H1 (cell line): ENCODE measurements around the gene ZNF226. TPM values are rescaled to one million over a fixed set of nuclear protein-coding genes. Genes with fewer than 3 reads are reported as not detected.

Experiments used
- BACH1 ChIP-seq: IDR thresholded peaks from 2 replicates; pipeline ENCODE4 v1.6.1; 2012; ENCODE audit warnings: low read length, improper control_type of control experiment
- BRCA1 ChIP-seq: IDR thresholded peaks from 2 replicates; pipeline ENCODE4 v1.6.1; 2012; ENCODE audit warnings: low read depth, low read length, improper control_type of control experiment
- CHD7 ChIP-seq: fragments of 300-600 bp; sonication (generic); IDR thresholded peaks from 2 replicates; pipeline ENCODE4 v1.7.1; 2012; ENCODE audit warnings: low read length, moderate library complexity, mild to moderate bottlenecking, inconsistent platforms; ENCODE audit not compliant: insufficient replicate concordance
- EZH2 ChIP-seq: fragments of 200-600 bp; sonication (generic); IDR thresholded peaks from 2 replicates; pipeline ENCODE4 v1.7.1; 2012; ENCODE audit warnings: low read depth, mild to moderate bottlenecking, moderate library complexity, low read length, inconsistent platforms; ENCODE audit not compliant: severe bottlenecking
- JUND ChIP-seq: IDR thresholded peaks from 2 replicates; pipeline ENCODE4 v1.6.1; 2011; ENCODE audit warnings: mild to moderate bottlenecking, improper control_type of control experiment, low read length
- POLR2AphosphoS5 ChIP-seq: IDR thresholded peaks from 2 replicates; pipeline ENCODE4 v1.6.1; 2011; ENCODE audit warnings: low read depth, low read length
- RBBP5 ChIP-seq: IDR thresholded peaks from 2 replicates; pipeline ENCODE4 v1.7.1; 2012; ENCODE audit warnings: low read depth, mild to moderate bottlenecking, inconsistent platforms, low read length, moderate library complexity, borderline replicate concordance
- RXRA ChIP-seq: IDR thresholded peaks from 2 replicates; pipeline ENCODE4 v1.6.1; 2011; ENCODE audit warnings: low read depth, mild to moderate bottlenecking, low read length, moderate library complexity; ENCODE audit not compliant: insufficient read depth
- TAF1 ChIP-seq: IDR thresholded peaks from 2 replicates; pipeline ENCODE4 v1.6.1; 2011; ENCODE audit warnings: mild to moderate bottlenecking, low read depth, low read length
- TAF7 ChIP-seq: optimal IDR thresholded peaks from 2 replicates; pipeline ENCODE3; 2011; ENCODE audit warnings: low read depth, mild to moderate bottlenecking, inconsistent platforms, low read length, moderate library complexity, borderline replicate concordance
- TBP ChIP-seq: IDR thresholded peaks from 2 replicates; pipeline ENCODE4 v1.6.1; 2011; ENCODE audit warnings: low read depth, low read length, improper control_type of control experiment
- USF2 ChIP-seq: IDR thresholded peaks from 2 replicates; pipeline ENCODE4 v1.6.1; 2011; ENCODE audit warnings: low read length, improper control_type of control experiment
- polyA plus RNA-seq, 7 experiments: library from polyadenylated mRNA; depleted of rRNA in 3 of 7; stranded (reverse) in 5 of 7; unstranded in 2 of 7; fragments of >200 nt in 5 of 7; fragments of 200-250 nt in 2 of 7; gene quantifications; 1 replicate in 5 of 7; 2 replicates in 1 of 7; 4 replicates in 1 of 7; pipeline versions ENCODE4 v1.2.1 to v1.2.3, GENCODE V29; 2011 to 2013; ENCODE audit warnings: missing spikeins in 2 of 7, mixed read lengths in 2 of 7
- total RNA-seq: library from RNA; stranded (reverse); fragmentation: NEBNext Ultra II Directional; extraction: Animal tissue kit (Norgen Biotek cat#: 25700); gene quantifications from 2 replicates; pipeline ENCODE4 v1.2.1, GENCODE V29; 2021

The ZNF226 gene
- total and polyA plus RNA-seq, 2 of the 8 experiments (the other 6 are each of a cell fraction or from before 2014, with no cell fraction given): 4.1 to 18.3 TPM

GRCh38 chr19:44164327-44164672 lies 600 bp upstream of the ZNF226 start (continued):
- no peak for TF ChIP-seq CHD7
- no peak for TF ChIP-seq BRCA1
- TF ChIP-seq USF2: no peak
- no peak for TF ChIP-seq TAF7
- TF ChIP-seq EZH2: no peak
- no peak for TF ChIP-seq TAF1
- no peak for TF ChIP-seq BACH1
- TF ChIP-seq RBBP5: no peak
- no peak for TF ChIP-seq RXRA
- no peak for TF ChIP-seq TBP
- no peak for TF ChIP-seq JUND
- no peak for TF ChIP-seq POLR2AphosphoS5
